NB4 (cell line): ENCODE measurements around the gene CEP135.

Source experiments
- CTCF ChIP-seq: IDR thresholded peaks from one replicate; pipeline ENCODE4 v1.5.1; 2012; ENCODE audit warnings: low read depth, low read length
- MAX ChIP-seq: IDR thresholded peaks from 2 replicates; pipeline ENCODE4 v1.6.1; 2011; ENCODE audit warnings: low read depth, low read length
- MYC ChIP-seq: IDR thresholded peaks from 2 replicates; pipeline ENCODE4 v1.6.1; 2011; ENCODE audit warnings: low read depth, low read length
- POLR2A ChIP-seq: IDR thresholded peaks from 2 replicates; pipeline ENCODE4 v1.6.1; 2011; ENCODE audit warnings: mild to moderate bottlenecking; ENCODE audit not compliant: insufficient read length; ENCODE audit errors: extremely low read depth

GRCh38 chr4:55959655-55960054 lies 10.9 kb downstream of the CEP135 start:
- TF ChIP-seq CTCF (no peak), POLR2A (no peak), MAX (no peak), MYC (no peak)
